Activated CD4-positive, alpha-beta T cell treated with anti-CD3 and anti-CD28 coated beads for 36 hours (primary cell): ENCODE data around the gene IFITM2. TPM values are rescaled to one million over a fixed set of nuclear protein-coding genes. Genes with fewer than 3 reads are reported as not detected.
"Not testable (repeated sequence)": the region's sequence is repeated elsewhere in the genome, so short reads cannot be mapped to it uniquely, and the experiment has no call there.

Experiments
- ATAC-seq: fragments of 200-7000 bp; cut with Tn5 transposase; one replicate; pipeline ENCODE4 v1.10.0; 2021; ENCODE audit warnings: mild to moderate bottlenecking, moderate library complexity
- CTCF ChIA-PET: fragments of 350-600 bp; sonication (Branson Sonifier 250); formaldehyde crosslinking; loops from one replicate; lab custom pipeline; 2021; ENCODE audit warnings: antibody characterized with exemption; lab: Charles Lee
- POLR2A ChIA-PET: fragments of 350-600 bp; sonication (Branson Sonifier 250); formaldehyde crosslinking; loops from one replicate; lab custom pipeline; 2021; ENCODE audit warnings: antibody characterized with exemption, inconsistent platforms; lab: Charles Lee
- DNase-seq: peaks from one replicate; pipeline ENCODE4 v3.0.0-alpha.2; 2020
- H3K27ac Mint-ChIP-seq: one replicate; pipeline ENCODE4 v1.8.0; 2021; ENCODE audit warnings: mixed read lengths
- H3K27me3 Mint-ChIP-seq: one replicate; pipeline ENCODE4 v1.8.0; 2021; ENCODE audit warnings: mixed read lengths
- H3K36me3 Mint-ChIP-seq: one replicate; pipeline ENCODE4 v1.8.0; 2021; ENCODE audit warnings: low read depth, mixed read lengths
- H3K4me1 Mint-ChIP-seq: one replicate; pipeline ENCODE4 v1.8.0; 2021; ENCODE audit warnings: mixed read lengths
- H3K4me3 Mint-ChIP-seq: one replicate; pipeline ENCODE4 v1.8.0; 2021; ENCODE audit warnings: mild to moderate bottlenecking, moderate library complexity, mixed read lengths
- H3K9me3 Mint-ChIP-seq: one replicate; pipeline ENCODE4 v1.8.0; 2021; ENCODE audit warnings: low read depth, mixed read lengths
- intact Hi-C, 2 experiments: fragments of 100-400 bp; cut with DNase I in 1 of 2; cut with micrococcal nuclease in 1 of 2; formaldehyde crosslinking; loops; one replicate each; pipeline versions ENCODE4 v1.14.2 to v1.15.1; 2022 to 2024; cut with DNase I, micrococcal nuclease
- total RNA-seq, 2 experiments: library from RNA; stranded (reverse); gene quantifications; one replicate each; pipeline ENCODE4 v1.2.3, GENCODE V29; 2021

The IFITM2 gene
- total RNA-seq, 2 experiments from 2014 or later, result 451 to 474 TPM

- Mint-ChIP-seq H3K4me3 (peak overlapping the region; percentile 65), H3K36me3 (no peaks in the 10 kb centered on the region), H3K27me3 (peaks cover 21% of the 10 kb centered on the region), H3K27ac (no peak overlapping the region), H3K9me3 (peaks cover 1% of the 10 kb centered on the region), H3K4me1 (peaks cover 50% of the 10 kb centered on the region)
- peak; percentile 4 for DNase-seq
- intact Hi-C loops, result no loop called here
- CTCF ChIA-PET, result interaction anchor here (1.2 to 4.0 kb wide), 4 partner anchors 23 to 35 kb away, joined by 3 to 32 read pairs (median 6); no protein-coding TSS in a partner anchor
- POLR2A ChIA-PET, result interaction anchor here (1.0 kb wide), 1 partner anchor 74 kb away, joined by 4 read pairs; the partner anchor contains the start of genes BET1L and RIC8A
- ATAC-seq, result no peak
Observed at GRCh38 chr11:282171-282570, 25.4 kb upstream of the IFITM2 start.

- intact Hi-C loops, result no loop called here
- Mint-ChIP-seq H3K36me3 (peaks cover under 1% of the 10 kb centered on the region), H3K27ac (no peak overlapping the region), H3K4me3 (no peak overlapping the region), H3K9me3 (no peaks in the 10 kb centered on the region), H3K4me1 (peaks cover 50% of the 10 kb centered on the region), H3K27me3 (peaks cover 21% of the 10 kb centered on the region)
- CTCF ChIA-PET, result interaction anchor here (1.1 to 2.3 kb wide), 5 partner anchors 22 to 66 kb away, joined by 3 to 8 read pairs (median 5); no protein-coding TSS in a partner anchor
- DNase-seq, result peak; percentile 4
- no peak for ATAC-seq
- POLR2A ChIA-PET, result interaction anchor here (0.8 to 1.0 kb wide), 2 partner anchors 75 to 76 kb away, joined by 3 to 4 read pairs; partner anchors contain the start of genes BET1L and RIC8A
Observed at GRCh38 chr11:282630-283360, 24.8 kb upstream of the IFITM2 start.

- no peak overlapping the region for H3K4me3 Mint-ChIP-seq
- POLR2A ChIA-PET, result interaction anchor here (0.6 to 0.8 kb wide), 2 partner anchors 8 to 75 kb away, joined by 3 to 5 read pairs; no protein-coding TSS in a partner anchor
- intact Hi-C loops, result no loop called here
- no peaks in the 10 kb centered on the region for H3K9me3 Mint-ChIP-seq
- DNase-seq (peak; percentile 6), ATAC-seq (no peak)
- H3K4me1 Mint-ChIP-seq, result peaks cover 48% of the 10 kb centered on the region
- CTCF ChIA-PET, result interaction anchor here (0.6 to 2.3 kb wide), 6 partner anchors 22 to 228 kb away, joined by 3 to 8 read pairs (median 4); no protein-coding TSS in a partner anchor
- no peak overlapping the region for H3K27ac Mint-ChIP-seq
- H3K36me3 Mint-ChIP-seq, result peaks cover 7% of the 10 kb centered on the region
- peaks cover 21% of the 10 kb centered on the region for H3K27me3 Mint-ChIP-seq
Observed at GRCh38 chr11:283405-284104, 24.1 kb upstream of the IFITM2 start.

GRCh38 chr11:284105-285020 lies 23.3 kb upstream of the IFITM2 start:
- Mint-ChIP-seq H3K36me3 (peaks cover 7% of the 10 kb centered on the region), H3K27ac (no peak overlapping the region), H3K4me3 (no peak overlapping the region), H3K4me1 (peaks cover 46% of the 10 kb centered on the region), H3K27me3 (peaks cover 19% of the 10 kb centered on the region), H3K9me3 (no peaks in the 10 kb centered on the region)
- ChIA-PET POLR2A (interaction anchor here (0.6 kb wide), 1 partner anchor 9 kb away, joined by 5 read pairs; no protein-coding TSS in a partner anchor), CTCF (interaction anchor here (0.5 to 2.3 kb wide), 8 partner anchors 16 to 227 kb away, joined by 3 to 8 read pairs (median 4); no protein-coding TSS in a partner anchor)
- intact Hi-C loops, result loop anchor here in 1 of 2 experiments (5.0 kb wide), 1 partner anchor 47 kb away; the partner anchor contains the start of genes PSMD13 and SIRT3
- DNase-seq (peak; percentile 5), ATAC-seq (no peak)

GRCh38 chr11:285021-285893 lies 22.4 kb upstream of the IFITM2 start:
- Mint-ChIP-seq H3K9me3 (no peaks in the 10 kb centered on the region), H3K4me1 (peaks cover 50% of the 10 kb centered on the region), H3K36me3 (peaks cover 7% of the 10 kb centered on the region), H3K27ac (no peak overlapping the region), H3K4me3 (no peak overlapping the region), H3K27me3 (peaks cover 18% of the 10 kb centered on the region)
- ATAC-seq (no peak), DNase-seq (no peak)
- CTCF ChIA-PET, result interaction anchor here (0.5 to 2.3 kb wide), 4 partner anchors 17 to 35 kb away, joined by 3 to 8 read pairs (median 4); no protein-coding TSS in a partner anchor
- intact Hi-C loops, result loop anchor here in 1 of 2 experiments (5.0 kb wide), 1 partner anchor 48 kb away; the partner anchor contains the start of genes PSMD13 and SIRT3
- POLR2A ChIA-PET, result no interaction called here

GRCh38 chr11:285894-286220 lies 21.8 kb upstream of the IFITM2 start:
- H3K27ac Mint-ChIP-seq, result no peak overlapping the region
- H3K4me1 Mint-ChIP-seq, result peaks cover 48% of the 10 kb centered on the region
- CTCF ChIA-PET, result interaction anchor here (1.0 to 1.2 kb wide), 2 partner anchors 14 to 35 kb away, joined by 3 read pairs; no protein-coding TSS in a partner anchor
- H3K4me3 Mint-ChIP-seq, result no peak overlapping the region
- intact Hi-C loops, result loop anchor here in 1 of 2 experiments (5.0 kb wide), 1 partner anchor 49 kb away; the partner anchor contains the start of genes PSMD13 and SIRT3
- no peak for ATAC-seq
- no peak for DNase-seq
- H3K36me3 Mint-ChIP-seq, result peaks cover 8% of the 10 kb centered on the region
- H3K27me3 Mint-ChIP-seq, result peaks cover 15% of the 10 kb centered on the region
- POLR2A ChIA-PET, result no interaction called here
- H3K9me3 Mint-ChIP-seq, result no peaks in the 10 kb centered on the region

GRCh38 chr11:286977-287820 lies 20.4 kb upstream of the IFITM2 start:
- H3K9me3 Mint-ChIP-seq, H3K27me3 Mint-ChIP-seq: not testable (repeated sequence)
- POLR2A ChIA-PET, result interaction anchor here (1.0 kb wide), 1 partner anchor 30 kb away, joined by 4 read pairs; no protein-coding TSS in a partner anchor

GRCh38 chr11:287821-288477 lies 19.7 kb upstream of the IFITM2 start:
- POLR2A ChIA-PET, result interaction anchor here (0.8 to 1.0 kb wide), 2 partner anchors 29 to 152 kb away, joined by 3 to 4 read pairs; no protein-coding TSS in a partner anchor
- peaks cover 33% of the 10 kb centered on the region for H3K4me1 Mint-ChIP-seq

More at GRCh38 chr11:286977-287820, 20.4 kb upstream of the IFITM2 start:
- intact Hi-C loops, result loop anchor here (1.0 to 5.0 kb wide), 2 partner anchors 18 to 50 kb away; partner anchors contain the start of genes PSMD13 (in 1 of the 2) and SIRT3 (in 1 of the 2)
- Mint-ChIP-seq H3K4me1 (peaks cover 41% of the 10 kb centered on the region), H3K4me3 (peak overlapping the region; percentile 83), H3K27ac (peak overlapping the region; percentile 92), H3K36me3 (peaks cover 16% of the 10 kb centered on the region)
- CTCF ChIA-PET, result interaction anchor here (1.0 to 1.2 kb wide), 3 partner anchors 15 to 37 kb away, joined by 3 read pairs; no protein-coding TSS in a partner anchor
- DNase-seq, result peak; percentile 68
- ATAC-seq, result peak; percentile 24

More at GRCh38 chr11:287821-288477, 19.7 kb upstream of the IFITM2 start:
- peak overlapping the region; percentile 83 for H3K4me3 Mint-ChIP-seq
- peaks cover 16% of the 10 kb centered on the region for H3K36me3 Mint-ChIP-seq
- CTCF ChIA-PET, result interaction anchor here (0.7 to 1.1 kb wide), 2 partner anchors 28 to 34 kb away, joined by 3 read pairs; no protein-coding TSS in a partner anchor
- DNase-seq (peak; percentile 76), ATAC-seq (peak; percentile 59)
- intact Hi-C loops, result loop anchor here (1.0 to 5.0 kb wide), 4 partner anchors 19 to 52 kb away; partner anchors contain the start of genes PSMD13 (in 2 of the 2) and SIRT3 (in 2 of the 2)
- H3K27me3 Mint-ChIP-seq, result no peaks in the 10 kb centered on the region
- H3K27ac Mint-ChIP-seq, result peak overlapping the region; percentile 92
- H3K9me3 Mint-ChIP-seq, result no peaks in the 10 kb centered on the region
